ENCODE data around the gene KRT85. TPM values are rescaled to one million over a fixed set of nuclear protein-coding genes. Genes with fewer than 3 reads are reported as not detected.

Gene KRT85
- total and polyA plus RNA-seq, 7 donors: not detected

DNA sequence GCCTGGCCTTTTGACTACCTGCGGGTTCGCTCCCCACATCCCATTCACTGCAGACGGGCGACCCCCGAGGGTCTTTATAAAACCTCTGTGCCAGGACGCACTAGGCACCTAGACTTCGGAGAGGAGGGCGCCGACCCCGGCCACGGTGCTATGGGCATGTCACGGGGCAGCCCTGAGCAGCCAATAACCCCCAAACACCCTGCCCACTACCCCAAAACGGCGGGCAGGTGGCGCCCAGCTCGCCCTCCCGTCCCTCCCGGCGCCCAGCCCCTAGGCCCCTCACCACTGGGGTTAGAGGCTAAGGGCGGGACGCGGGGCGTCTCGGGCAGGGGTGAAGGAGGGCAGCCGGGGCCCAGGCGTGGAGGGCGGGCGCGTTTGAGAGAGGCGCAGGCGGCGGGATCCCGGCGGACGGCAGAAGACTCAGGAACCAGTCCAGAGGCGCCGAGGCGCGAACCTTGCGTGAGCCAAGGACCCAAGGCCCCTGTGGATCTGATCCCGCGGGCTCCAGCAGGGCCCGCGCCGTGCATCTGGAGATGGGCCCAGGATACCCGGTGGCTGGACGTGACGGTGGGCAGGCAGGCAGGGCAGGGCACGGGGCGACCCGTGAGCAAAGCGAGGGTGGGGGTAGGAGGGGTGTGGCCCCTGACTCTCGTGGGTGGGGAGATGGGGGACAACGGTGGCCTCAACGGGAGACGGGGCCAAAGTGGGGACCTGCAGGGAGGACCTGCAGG, 11.1 kb downstream of the KRT85 start:
- TF ChIP-seq, protein P1, sequence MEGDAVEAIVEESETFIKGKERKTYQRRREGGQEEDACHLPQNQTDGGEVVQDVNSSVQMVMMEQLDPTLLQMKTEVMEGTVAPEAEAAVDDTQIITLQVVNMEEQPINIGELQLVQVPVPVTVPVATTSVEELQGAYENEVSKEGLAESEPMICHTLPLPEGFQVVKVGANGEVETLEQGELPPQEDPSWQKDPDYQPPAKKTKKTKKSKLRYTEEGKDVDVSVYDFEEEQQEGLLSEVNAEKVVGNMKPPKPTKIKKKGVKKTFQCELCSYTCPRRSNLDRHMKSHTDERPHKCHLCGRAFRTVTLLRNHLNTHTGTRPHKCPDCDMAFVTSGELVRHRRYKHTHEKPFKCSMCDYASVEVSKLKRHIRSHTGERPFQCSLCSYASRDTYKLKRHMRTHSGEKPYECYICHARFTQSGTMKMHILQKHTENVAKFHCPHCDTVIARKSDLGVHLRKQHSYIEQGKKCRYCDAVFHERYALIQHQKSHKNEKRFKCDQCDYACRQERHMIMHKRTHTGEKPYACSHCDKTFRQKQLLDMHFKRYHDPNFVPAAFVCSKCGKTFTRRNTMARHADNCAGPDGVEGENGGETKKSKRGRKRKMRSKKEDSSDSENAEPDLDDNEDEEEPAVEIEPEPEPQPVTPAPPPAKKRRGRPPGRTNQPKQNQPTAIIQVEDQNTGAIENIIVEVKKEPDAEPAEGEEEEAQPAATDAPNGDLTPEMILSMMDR (IDR thresholded peaks at IDR 0.05): no peak
- DNase-seq (no peak), ATAC-seq (no peak)
- intact Hi-C loops (cut with DNase I): no loop called here
- no peaks in the 10 kb centered on the region for H3K36me3 ChIP-seq (ENCODE audit: insufficient read depth in 1 of 2, low read depth in 1 of 2)
- H3K4me3 ChIP-seq: no peak overlapping the region
- H3K27me3 ChIP-seq (ENCODE audit: insufficient read depth in 3 of 3, low read length in 2 of 3): peaks cover 0 to 40% (median 4%) of the 10 kb centered on the region in 3 donors
- no peak overlapping the region for H3K27ac ChIP-seq
- H3K9me3 ChIP-seq: no peaks in the 10 kb centered on the region
- whole genome bisulfite sequencing, 3 donors: 90 to 95% (median 92%) methylated on average over 30 to 56 of the region's 56 CpGs
- no peaks in the 10 kb centered on the region for H3K4me1 ChIP-seq

DNA sequence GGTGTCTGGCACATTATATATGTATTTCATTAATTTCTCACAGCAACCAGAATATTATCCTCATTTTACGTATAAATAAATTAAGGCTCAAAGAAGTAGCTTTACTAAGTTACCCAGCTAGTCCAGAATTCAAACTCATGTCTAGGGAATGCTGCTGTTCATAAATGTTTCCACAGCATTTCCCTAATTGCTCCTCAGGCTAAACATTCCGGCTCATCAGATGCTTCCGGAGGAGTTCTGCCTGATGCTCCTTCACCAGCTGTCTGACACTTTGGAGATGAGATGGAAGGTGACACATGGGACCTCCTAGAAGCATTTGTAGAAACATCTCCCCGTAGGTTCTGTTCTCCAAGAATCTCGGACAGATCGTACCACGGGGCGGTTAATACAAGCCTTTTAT, 12.1 kb downstream of the KRT85 start:
- ATAC-seq (no peak), DNase-seq (no peak)
- no peak overlapping the region for H3K4me3 ChIP-seq
- no peak overlapping the region for H3K27ac ChIP-seq
- 89 to 90% (median 90%) methylated on average over 8 of the region's 8 CpGs for WGBS, 3 donors
- H3K36me3 ChIP-seq (ENCODE audit: insufficient read depth in 1 of 2, low read depth in 1 of 2): no peaks in the 10 kb centered on the region
- intact Hi-C loops (cut with DNase I): no loop called here
- H3K27me3 ChIP-seq (ENCODE audit: insufficient read depth in 3 of 3, low read length in 2 of 3): peaks cover 0 to 40% (median 4%) of the 10 kb centered on the region in 3 donors
- TF ChIP-seq, protein P1 (IDR thresholded peaks at IDR 0.05): no peak
- no peaks in the 10 kb centered on the region for H3K9me3 ChIP-seq
- no peaks in the 10 kb centered on the region for H3K4me1 ChIP-seq

DNA sequence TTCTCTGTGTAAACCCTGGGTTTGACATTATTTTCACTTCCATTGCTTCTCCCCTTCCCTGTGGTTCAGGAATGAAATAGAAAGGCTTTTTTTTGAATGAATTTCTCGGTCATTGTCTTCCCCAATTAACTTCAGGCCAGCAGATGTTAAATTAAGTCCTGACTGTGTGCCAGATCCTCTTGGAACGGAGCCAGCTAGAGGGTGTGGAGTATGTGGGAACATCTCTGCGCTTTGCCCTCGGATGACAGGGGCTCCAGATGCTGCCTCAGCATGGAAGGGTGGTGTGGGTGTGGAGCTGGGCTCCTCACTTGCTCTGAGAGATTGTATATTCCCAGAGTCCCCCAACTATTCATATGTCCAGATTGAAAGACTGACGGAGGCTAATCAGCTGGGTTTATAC, 13.1 kb downstream of the KRT85 start:
- WGBS, 3 donors: 20 to 28% (median 22%) methylated on average over 5 of the region's 5 CpGs
- intact Hi-C loops (cut with DNase I): no loop called here
- ATAC-seq: no peak
- Histone ChIP-seq H3K4me1 (no peaks in the 10 kb centered on the region), H3K36me3 (ENCODE audit: insufficient read depth in 1 of 2, low read depth in 1 of 2) (no peaks in the 10 kb centered on the region), H3K9me3 (no peaks in the 10 kb centered on the region), H3K4me3 (no peak overlapping the region), H3K27ac (no peak overlapping the region), H3K27me3 (ENCODE audit: insufficient read depth in 3 of 3, low read length in 2 of 3) (peaks cover 0 to 40% (median 4%) of the 10 kb centered on the region in 3 donors)
- TF ChIP-seq, protein P1 (IDR thresholded peaks at IDR 0.05): no peak
- no peak for DNase-seq

DNA sequence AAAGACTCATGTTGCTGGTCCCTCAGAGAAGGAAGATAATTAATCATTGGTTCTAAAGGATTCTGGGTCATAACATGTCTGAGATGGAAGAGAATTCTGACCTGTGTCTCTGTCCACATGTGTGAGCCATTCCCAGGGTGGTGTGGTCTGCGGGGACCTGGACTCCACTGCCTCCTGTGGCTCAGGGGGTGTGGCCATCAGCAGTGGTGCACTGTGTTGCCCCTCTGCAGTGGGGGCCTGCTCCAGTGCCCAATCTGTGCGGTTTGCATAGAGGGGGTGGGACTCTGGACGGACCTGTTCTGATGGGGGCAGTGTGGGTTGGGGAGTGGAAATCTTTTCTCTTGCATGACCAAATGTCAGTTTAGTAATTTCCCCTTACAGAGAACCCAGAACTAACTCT, 13.5 kb downstream of the KRT85 start:
- peaks cover 0 to 40% (median 4%) of the 10 kb centered on the region in 3 donors for H3K27me3 ChIP-seq (ENCODE audit: insufficient read depth in 3 of 3, low read length in 2 of 3)
- TF ChIP-seq, protein P1 (IDR thresholded peaks at IDR 0.05): no peak
- DNase-seq: no peak
- intact Hi-C loops (cut with DNase I): no loop called here
- no peaks in the 10 kb centered on the region for H3K36me3 ChIP-seq (ENCODE audit: insufficient read depth in 1 of 2, low read depth in 1 of 2)
- H3K9me3 ChIP-seq: no peaks in the 10 kb centered on the region
- H3K4me3 ChIP-seq: no peak overlapping the region
- H3K4me1 ChIP-seq: no peaks in the 10 kb centered on the region
- 68 to 74% (median 69%) methylated on average over 3 of the region's 3 CpGs for WGBS, 3 donors
- no peak overlapping the region for H3K27ac ChIP-seq
- no peak for ATAC-seq

DNA sequence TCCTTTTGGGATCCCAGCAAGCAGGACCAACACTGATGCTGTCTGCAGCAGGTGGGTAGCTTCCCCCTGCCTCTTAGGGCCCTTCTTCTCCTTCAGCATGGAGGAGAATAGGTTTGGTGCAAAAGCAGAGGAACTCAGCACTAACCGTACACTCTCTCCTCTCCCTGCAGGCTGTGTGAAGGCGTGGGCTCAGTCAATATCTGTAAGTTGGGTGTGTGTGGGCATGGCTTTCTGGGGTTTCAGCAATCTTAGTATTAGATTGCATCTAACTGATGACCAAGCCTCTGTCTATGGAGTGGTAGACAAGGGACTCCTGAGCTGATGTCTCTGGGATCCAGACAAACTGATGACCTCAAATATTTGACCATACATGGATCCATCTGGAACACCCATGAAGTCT, 14.3 kb downstream of the KRT85 start:
- no peak for DNase-seq
- TF ChIP-seq, protein P1 (IDR thresholded peaks at IDR 0.05): no peak
- H3K4me3 ChIP-seq: no peak overlapping the region
- no peak for ATAC-seq
- H3K27me3 ChIP-seq (ENCODE audit: insufficient read depth in 3 of 3, low read length in 2 of 3): peaks cover 0 to 40% (median 4%) of the 10 kb centered on the region in 3 donors
- 84 to 100% (median 89%) methylated on average over 2 of the region's 2 CpGs for WGBS, 3 donors
- H3K4me1 ChIP-seq: no peaks in the 10 kb centered on the region
- intact Hi-C loops (cut with DNase I): no loop called here
- H3K27ac ChIP-seq: no peak overlapping the region
- H3K36me3 ChIP-seq (ENCODE audit: insufficient read depth in 1 of 2, low read depth in 1 of 2): no peaks in the 10 kb centered on the region
- H3K9me3 ChIP-seq: no peaks in the 10 kb centered on the region

All from psoas muscle (tissue), 8 donors.